ENCODE data around the gene DEAF1. TPM values are rescaled to one million over a fixed set of nuclear protein-coding genes. Genes with fewer than 3 reads are reported as not detected.

Gene DEAF1
- total RNA-seq, 4 donors from 2014 or later: 20.3 to 29.0 (median 23.0) TPM

- TF ChIP-seq CTCF (IDR thresholded peaks at IDR 0.05): no peak
- no peak for ATAC-seq (ENCODE audit: low FRiP score)
Measured at GRCh38 chr11:686451-687243, 8.4 kb downstream of the DEAF1 start.

GRCh38 chr11:680970-681369, 14.1 kb downstream of the DEAF1 start:
- DNase-seq (ENCODE audit: low spot score): no peak
- TF ChIP-seq CTCF (IDR thresholded peaks at IDR 0.05): no peak
- no peak for ATAC-seq (ENCODE audit: low FRiP score)

More at GRCh38 chr11:686451-687243, 8.4 kb downstream of the DEAF1 start:
- no peak for DNase-seq (ENCODE audit: low spot score)

GRCh38 chr11:680476-680875, 14.5 kb downstream of the DEAF1 start:
- DNase-seq (ENCODE audit: low spot score) (no peak), ATAC-seq (ENCODE audit: low FRiP score) (no peak)
- TF ChIP-seq CTCF (IDR thresholded peaks at IDR 0.05): no peak

GRCh38 chr11:679271-680207, 15.5 kb downstream of the DEAF1 start:
- DNase-seq (ENCODE audit: low spot score) (no peak), ATAC-seq (ENCODE audit: low FRiP score) (no peak)

GRCh38 chr11:678297-678696, 16.7 kb downstream of the DEAF1 start:
- ATAC-seq (ENCODE audit: low FRiP score) (no peak), DNase-seq (ENCODE audit: low spot score) (no peak)
- TF ChIP-seq CTCF (IDR thresholded peaks at IDR 0.05): no peak

More at GRCh38 chr11:679271-680207, 15.5 kb downstream of the DEAF1 start:
- no peak for TF ChIP-seq CTCF (IDR thresholded peaks at IDR 0.05)

- ATAC-seq (ENCODE audit: low FRiP score): no peak
- no peak for DNase-seq (ENCODE audit: low spot score)
- TF ChIP-seq CTCF (IDR thresholded peaks at IDR 0.05): no peak
Measured at GRCh38 chr11:674406-674805, 20.6 kb downstream of the DEAF1 start.
